HEK293 (cell line): ENCODE data around the gene NUDT9.
"Not testable (repeated sequence)": the region's sequence is repeated elsewhere in the genome, so short reads cannot be mapped to it uniquely, and the experiment has no call there.

Source experiments
- CTCF ChIA-PET: fragments of 350-600 bp; formaldehyde crosslinking; extraction: SDS; loops from one replicate; lab custom pipeline; 2021; ENCODE audit warnings: antibody characterized with exemption; lab: Yijun Ruan, JAX
- POLR2A ChIA-PET: fragments of 300-600 bp; formaldehyde crosslinking; extraction: SDS; loops from one replicate; lab custom pipeline; 2020; ENCODE audit warnings: antibody characterized with exemption, inconsistent platforms; lab: Yijun Ruan, JAX
- H3K27ac ChIP-seq: fragments of 200-500 bp; sonication (Bioruptor generic); 2 replicates; pipeline ENCODE4 v1.5.1; 2014; ENCODE audit warnings: low read depth, low read length, control low read depth, inconsistent platforms; ENCODE audit errors: extremely low read depth
- H3K36me3 ChIP-seq, 2 experiments: fragments of 200-500 bp in 1 of 2; sonication (Bioruptor generic) in 1 of 2; 1 replicate in 1 of 2; 2 replicates in 1 of 2; pipeline ENCODE4 v1.5.1; 2014 to 2017; ENCODE audit warnings: inconsistent platforms in 2 of 2, low read length in 2 of 2; ENCODE audit not compliant: control insufficient read depth in 2 of 2, insufficient read depth in 1 of 2
- H3K4me1 ChIP-seq: fragments of 200-500 bp; sonication (Bioruptor generic); 2 replicates; pipeline ENCODE4 v1.5.1; 2014; ENCODE audit warnings: mild to moderate bottlenecking, low read length, inconsistent platforms; ENCODE audit not compliant: control insufficient read depth, insufficient read depth
- H3K4me3 ChIP-seq: 2 replicates; pipeline ENCODE4 v1.5.1; 2011; ENCODE audit warnings: low read depth, mild to moderate bottlenecking, control low read depth, low read length, moderate library complexity
- H3K9me3 ChIP-seq: fragments of 200-500 bp; sonication (Bioruptor generic); 2 replicates; pipeline ENCODE4 v1.5.1; 2014; ENCODE audit warnings: low read depth, low read length, inconsistent platforms; ENCODE audit not compliant: control insufficient read depth, insufficient read depth
- WT1 ChIP-seq: fragments of 450-650 bp; formaldehyde crosslinking; IDR thresholded peaks from 2 replicates; pipeline ENCODE4 v1.5.1; 2016; ENCODE audit warnings: missing biosample characterization, missing genetic modification characterization
- ZBTB20 ChIP-seq: fragments of 450-650 bp; formaldehyde crosslinking; IDR thresholded peaks from 2 replicates; pipeline ENCODE4 v1.5.1; 2016; ENCODE audit warnings: missing biosample characterization, missing genetic modification characterization
- ZBTB8A ChIP-seq: fragments of 450-650 bp; formaldehyde crosslinking; IDR thresholded peaks from 2 replicates; pipeline ENCODE4 v1.5.1; 2016; ENCODE audit warnings: missing biosample characterization, missing genetic modification characterization
- ZFP69B ChIP-seq: fragments of 450-650 bp; formaldehyde crosslinking; IDR thresholded peaks from 2 replicates; pipeline ENCODE4 v1.5.1; 2016; ENCODE audit warnings: missing biosample characterization, missing genetic modification characterization
- ZIC2 ChIP-seq: fragments of 450-650 bp; formaldehyde crosslinking; IDR thresholded peaks from 2 replicates; pipeline ENCODE4 v1.5.1; 2016; ENCODE audit warnings: missing biosample characterization, missing genetic modification characterization
- ZNF138 ChIP-seq: fragments of 450-650 bp; formaldehyde crosslinking; IDR thresholded peaks from 2 replicates; pipeline ENCODE4 v1.5.1; 2016; ENCODE audit warnings: missing biosample characterization, missing genetic modification characterization, borderline replicate concordance
- ZNF148 ChIP-seq: fragments of 450-650 bp; formaldehyde crosslinking; IDR thresholded peaks from 2 replicates; pipeline ENCODE4 v1.5.0; 2017; ENCODE audit warnings: missing biosample characterization, missing genetic modification characterization, borderline replicate concordance
- ZNF155 ChIP-seq: fragments of 450-650 bp; formaldehyde crosslinking; IDR thresholded peaks from 2 replicates; pipeline ENCODE4 v1.5.1; 2016; ENCODE audit warnings: missing biosample characterization, missing genetic modification characterization
- ZNF239 ChIP-seq: fragments of 450-650 bp; formaldehyde crosslinking; IDR thresholded peaks from 2 replicates; pipeline ENCODE4 v1.5.1; 2016; ENCODE audit warnings: missing biosample characterization, missing genetic modification characterization
- ZNF26 ChIP-seq: fragments of 450-650 bp; formaldehyde crosslinking; IDR thresholded peaks from 2 replicates; pipeline ENCODE4 v1.5.1; 2016; ENCODE audit warnings: missing biosample characterization, missing genetic modification characterization
- ZNF280D ChIP-seq: fragments of 450-650 bp; formaldehyde crosslinking; IDR thresholded peaks from 2 replicates; pipeline ENCODE4 v1.5.1; 2016; ENCODE audit warnings: missing biosample characterization, missing genetic modification characterization
- ZNF341 ChIP-seq: fragments of 450-650 bp; formaldehyde crosslinking; IDR thresholded peaks from 2 replicates; pipeline ENCODE4; 2016; ENCODE audit warnings: low read depth, missing biosample characterization, missing genetic modification characterization
- ZNF394 ChIP-seq: fragments of 450-650 bp; formaldehyde crosslinking; IDR thresholded peaks from 2 replicates; pipeline ENCODE4 v1.5.1; 2016; ENCODE audit warnings: missing biosample characterization, missing genetic modification characterization, mild to moderate bottlenecking, moderate library complexity, borderline replicate concordance
- ZNF449 ChIP-seq: fragments of 450-650 bp; formaldehyde crosslinking; IDR thresholded peaks from 2 replicates; pipeline ENCODE4 v1.5.1; 2017; ENCODE audit warnings: missing biosample characterization, mild to moderate bottlenecking, missing genetic modification characterization, moderate library complexity
- ZNF555 ChIP-seq: fragments of 450-650 bp; formaldehyde crosslinking; conservative IDR thresholded peaks from 2 replicates; pipeline ENCODE4 v1.5.1; 2017; ENCODE audit warnings: missing biosample characterization, mild to moderate bottlenecking, missing genetic modification characterization, inconsistent platforms
- ZNF624 ChIP-seq: fragments of 450-650 bp; formaldehyde crosslinking; IDR thresholded peaks from 2 replicates; pipeline ENCODE4 v1.5.1; 2017; ENCODE audit warnings: missing biosample characterization, missing genetic modification characterization
- ZNF747 ChIP-seq: fragments of 450-650 bp; formaldehyde crosslinking; IDR thresholded peaks from 2 replicates; pipeline ENCODE4 v1.5.1; 2016; ENCODE audit warnings: missing biosample characterization, missing genetic modification characterization
- ZNF768 ChIP-seq: fragments of 450-650 bp; formaldehyde crosslinking; IDR thresholded peaks from 2 replicates; pipeline ENCODE4 v1.5.1; 2018; ENCODE audit warnings: missing biosample characterization, mild to moderate bottlenecking, missing genetic modification characterization
- ZNF837 ChIP-seq: fragments of 450-650 bp; formaldehyde crosslinking; IDR thresholded peaks from 2 replicates; pipeline ENCODE4 v1.5.1; 2016; ENCODE audit warnings: missing biosample characterization, missing genetic modification characterization

NUDT9 gene

GRCh38 chr4:87416965-87417364 is 5.4 kb upstream of the NUDT9 start (continued):
- TF ChIP-seq ZNF747 (tag by site-specific recombination) (no peak), ZNF624 (tag by site-specific recombination) (no peak), ZNF148 (tag by site-specific recombination) (no peak), ZIC2 (no peak), ZNF341 (tag by site-specific recombination) (no peak), ZNF155 (tag by site-specific recombination) (no peak)

- POLR2A ChIA-PET = not testable (repeated sequence)
These were observed 4.0 kb upstream of the NUDT9 start for GRCh38 chr4:87418410-87418809.

GRCh38 chr4:87419578-87420249 is 2.7 kb upstream of the NUDT9 start:
- TF ChIP-seq WT1 (tag by site-specific recombination) = peak; percentile 66
- no peak for TF ChIP-seq ZNF768 (tag by site-specific recombination)
- no peak overlapping the region for H3K4me3 ChIP-seq
- no peaks in the 10 kb centered on the region for H3K4me1 ChIP-seq
- POLR2A ChIA-PET = interaction anchor here (2.0 kb wide), 1 partner anchor 28 kb away, joined by 5 read pairs; the partner anchor contains the start of gene HSD17B11
- H3K36me3 ChIP-seq = no peaks in the 10 kb centered on the region
- H3K9me3 ChIP-seq = no peaks in the 10 kb centered on the region
- peak overlapping the region; percentile 11; the same call in 1 of the 2 replicates for H3K27ac ChIP-seq
- CTCF ChIA-PET = interaction anchor here (0.7 kb wide), 1 partner anchor 23 kb away, joined by 3 read pairs; no protein-coding TSS in a partner anchor

More at GRCh38 chr4:87418410-87418809, 4.0 kb upstream of the NUDT9 start:
- H3K4me1 ChIP-seq, CTCF ChIA-PET, H3K27ac ChIP-seq, H3K9me3 ChIP-seq, H3K4me3 ChIP-seq, H3K36me3 ChIP-seq: not testable (repeated sequence)

GRCh38 chr4:87420276-87420830 is 2.0 kb upstream of the NUDT9 start:
- CTCF ChIA-PET = interaction anchor here (0.7 kb wide), 1 partner anchor 22 kb away, joined by 3 read pairs; no protein-coding TSS in a partner anchor
- POLR2A ChIA-PET = interaction anchor here (2.0 kb wide), 1 partner anchor 29 kb away, joined by 5 read pairs; the partner anchor contains the start of gene HSD17B11
- Histone ChIP-seq H3K27ac (peak overlapping the region; percentile 11; the same call in 1 of the 2 replicates), H3K4me3 (no peak overlapping the region), H3K9me3 (no peaks in the 10 kb centered on the region), H3K4me1 (no peaks in the 10 kb centered on the region), H3K36me3 (no peaks in the 10 kb centered on the region)
- TF ChIP-seq ZNF747 (tag by site-specific recombination) = no peak
- TF ChIP-seq ZNF239 (tag by site-specific recombination) = no peak
- no peak for TF ChIP-seq ZNF394 (tag by site-specific recombination)
- TF ChIP-seq ZNF449 = no peak
- TF ChIP-seq ZNF555 (tag by site-specific recombination) = no peak
- no peak for TF ChIP-seq ZBTB20 (tag by site-specific recombination)
- no peak for TF ChIP-seq ZFP69B (tag by site-specific recombination)
- no peak for TF ChIP-seq ZNF138
- no peak for TF ChIP-seq ZBTB8A (tag by site-specific recombination)
- TF ChIP-seq ZNF837 (tag by site-specific recombination) = no peak
- TF ChIP-seq ZNF26 (tag by site-specific recombination) = no peak
- no peak for TF ChIP-seq ZNF280D (tag by site-specific recombination)
